Esophagus muscularis mucosa (tissue), 3 donors: ENCODE results near the gene OXCT2.
"Not testable (repeated sequence)": the region's sequence is repeated elsewhere in the genome, so short reads cannot be mapped to it uniquely, and the experiment has no call there.

ENCODE experiments used
- POLR2A ChIP-seq: fragments of 450-650 bp; IDR thresholded peaks from one replicate; pipeline ENCODE4 v1.6.1; 2017; ENCODE audit warnings: antibody characterized with exemption, moderate library complexity, mild to moderate bottlenecking, low read depth
- POLR2AphosphoS5 ChIP-seq, 2 donors: sonication (generic); formaldehyde crosslinking; IDR thresholded peaks; one replicate each; pipeline ENCODE4 v1.6.1; 2017; ENCODE audit warnings: antibody characterized with exemption in 2 of 2
- TF ChIP-seq, protein P1 (sequence below), 3 experiments: fragments of 200-600 bp in 2 of 3; fragments of 450-650 bp in 1 of 3; sonication (generic) in 2 of 3; IDR thresholded peaks; one replicate each; pipeline ENCODE4 v1.5.1; 2017 to 2019; ENCODE audit warnings: antibody characterized with exemption in 3 of 3, mild to moderate bottlenecking in 2 of 3, moderate library complexity in 1 of 3

DNA sequence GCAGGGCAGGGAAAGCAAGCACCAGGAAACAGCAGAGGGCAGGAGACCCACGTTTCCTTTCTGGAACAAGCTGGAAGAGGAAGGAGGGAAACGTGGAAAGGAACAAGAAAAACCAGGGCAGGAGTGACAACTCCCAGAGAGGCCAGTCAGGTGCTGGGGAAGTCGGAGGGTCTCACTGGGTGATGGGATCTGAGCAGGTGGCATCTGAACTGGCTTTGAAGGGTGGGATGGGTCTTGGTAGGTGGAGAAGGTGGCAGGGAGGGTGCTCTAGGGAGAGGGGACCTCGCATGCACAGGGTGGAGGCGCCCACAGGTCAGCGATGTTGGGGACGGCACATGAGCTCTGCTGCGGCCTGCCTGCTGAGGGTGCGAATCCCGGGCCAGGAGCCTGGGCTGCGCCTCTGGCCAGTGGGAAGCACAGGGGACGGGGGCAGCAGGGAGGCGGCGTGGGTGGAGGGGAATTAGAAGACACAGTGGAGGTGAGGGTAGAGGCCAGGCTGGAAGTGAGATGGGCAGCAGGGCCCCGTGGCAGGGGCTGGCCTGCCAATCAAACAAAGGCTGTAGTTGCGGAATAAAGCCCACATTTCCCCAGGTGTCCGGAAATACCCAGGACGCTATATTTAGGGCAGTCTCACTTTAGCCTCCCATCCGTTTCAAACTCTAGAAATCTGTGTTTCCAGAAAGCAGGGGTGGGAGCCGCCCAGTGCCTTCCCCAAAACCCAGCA, 4.7 kb upstream of the OXCT2 start:
- TF ChIP-seq, protein P1, sequence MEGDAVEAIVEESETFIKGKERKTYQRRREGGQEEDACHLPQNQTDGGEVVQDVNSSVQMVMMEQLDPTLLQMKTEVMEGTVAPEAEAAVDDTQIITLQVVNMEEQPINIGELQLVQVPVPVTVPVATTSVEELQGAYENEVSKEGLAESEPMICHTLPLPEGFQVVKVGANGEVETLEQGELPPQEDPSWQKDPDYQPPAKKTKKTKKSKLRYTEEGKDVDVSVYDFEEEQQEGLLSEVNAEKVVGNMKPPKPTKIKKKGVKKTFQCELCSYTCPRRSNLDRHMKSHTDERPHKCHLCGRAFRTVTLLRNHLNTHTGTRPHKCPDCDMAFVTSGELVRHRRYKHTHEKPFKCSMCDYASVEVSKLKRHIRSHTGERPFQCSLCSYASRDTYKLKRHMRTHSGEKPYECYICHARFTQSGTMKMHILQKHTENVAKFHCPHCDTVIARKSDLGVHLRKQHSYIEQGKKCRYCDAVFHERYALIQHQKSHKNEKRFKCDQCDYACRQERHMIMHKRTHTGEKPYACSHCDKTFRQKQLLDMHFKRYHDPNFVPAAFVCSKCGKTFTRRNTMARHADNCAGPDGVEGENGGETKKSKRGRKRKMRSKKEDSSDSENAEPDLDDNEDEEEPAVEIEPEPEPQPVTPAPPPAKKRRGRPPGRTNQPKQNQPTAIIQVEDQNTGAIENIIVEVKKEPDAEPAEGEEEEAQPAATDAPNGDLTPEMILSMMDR (IDR thresholded peaks at IDR 0.05): not testable (repeated sequence)
- TF ChIP-seq POLR2AphosphoS5 (IDR thresholded peaks at IDR 0.05); POLR2A: not testable (repeated sequence)
